Measurements from ENCODE around the gene INSIG2.

DNA sequence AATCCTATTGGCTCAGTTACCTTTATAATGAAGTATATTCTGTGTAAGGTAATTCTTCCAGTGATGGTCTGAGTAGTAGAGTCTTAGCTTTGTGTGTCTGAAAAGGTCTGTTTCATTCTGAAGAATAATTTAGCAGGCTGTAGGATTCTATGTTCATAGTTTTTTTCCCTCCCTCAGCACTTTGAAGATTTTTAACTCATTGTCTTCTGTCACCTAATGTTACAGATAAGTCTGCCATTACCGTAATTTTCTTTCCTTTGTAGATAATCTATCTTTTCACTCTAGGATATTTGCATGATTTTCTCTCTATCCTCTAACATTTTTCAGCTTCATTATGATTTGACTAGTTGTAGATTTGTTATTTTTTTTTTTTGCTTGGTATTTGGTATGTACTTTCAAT lies 22.7 kb downstream of the INSIG2 start:
- TF ChIP-seq, protein P1, sequence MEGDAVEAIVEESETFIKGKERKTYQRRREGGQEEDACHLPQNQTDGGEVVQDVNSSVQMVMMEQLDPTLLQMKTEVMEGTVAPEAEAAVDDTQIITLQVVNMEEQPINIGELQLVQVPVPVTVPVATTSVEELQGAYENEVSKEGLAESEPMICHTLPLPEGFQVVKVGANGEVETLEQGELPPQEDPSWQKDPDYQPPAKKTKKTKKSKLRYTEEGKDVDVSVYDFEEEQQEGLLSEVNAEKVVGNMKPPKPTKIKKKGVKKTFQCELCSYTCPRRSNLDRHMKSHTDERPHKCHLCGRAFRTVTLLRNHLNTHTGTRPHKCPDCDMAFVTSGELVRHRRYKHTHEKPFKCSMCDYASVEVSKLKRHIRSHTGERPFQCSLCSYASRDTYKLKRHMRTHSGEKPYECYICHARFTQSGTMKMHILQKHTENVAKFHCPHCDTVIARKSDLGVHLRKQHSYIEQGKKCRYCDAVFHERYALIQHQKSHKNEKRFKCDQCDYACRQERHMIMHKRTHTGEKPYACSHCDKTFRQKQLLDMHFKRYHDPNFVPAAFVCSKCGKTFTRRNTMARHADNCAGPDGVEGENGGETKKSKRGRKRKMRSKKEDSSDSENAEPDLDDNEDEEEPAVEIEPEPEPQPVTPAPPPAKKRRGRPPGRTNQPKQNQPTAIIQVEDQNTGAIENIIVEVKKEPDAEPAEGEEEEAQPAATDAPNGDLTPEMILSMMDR (IDR thresholded peaks at IDR 0.05), result no peak
- TF ChIP-seq POLR2A (IDR thresholded peaks at IDR 0.05) (no peak), EP300 (IDR thresholded peaks at IDR 0.05) (no peak)
